ENCODE measurements around the gene ZNF697. TPM values are rescaled to one million over a fixed set of nuclear protein-coding genes. Genes with fewer than 3 reads are reported as not detected.
A peak's percentile ranks its signal among the peaks of the same experiment; 100 is the strongest.

ZNF697 gene
- total and polyA plus RNA-seq, 2 donors from 2014 or later = 4.1 to 8.3 TPM

DNA sequence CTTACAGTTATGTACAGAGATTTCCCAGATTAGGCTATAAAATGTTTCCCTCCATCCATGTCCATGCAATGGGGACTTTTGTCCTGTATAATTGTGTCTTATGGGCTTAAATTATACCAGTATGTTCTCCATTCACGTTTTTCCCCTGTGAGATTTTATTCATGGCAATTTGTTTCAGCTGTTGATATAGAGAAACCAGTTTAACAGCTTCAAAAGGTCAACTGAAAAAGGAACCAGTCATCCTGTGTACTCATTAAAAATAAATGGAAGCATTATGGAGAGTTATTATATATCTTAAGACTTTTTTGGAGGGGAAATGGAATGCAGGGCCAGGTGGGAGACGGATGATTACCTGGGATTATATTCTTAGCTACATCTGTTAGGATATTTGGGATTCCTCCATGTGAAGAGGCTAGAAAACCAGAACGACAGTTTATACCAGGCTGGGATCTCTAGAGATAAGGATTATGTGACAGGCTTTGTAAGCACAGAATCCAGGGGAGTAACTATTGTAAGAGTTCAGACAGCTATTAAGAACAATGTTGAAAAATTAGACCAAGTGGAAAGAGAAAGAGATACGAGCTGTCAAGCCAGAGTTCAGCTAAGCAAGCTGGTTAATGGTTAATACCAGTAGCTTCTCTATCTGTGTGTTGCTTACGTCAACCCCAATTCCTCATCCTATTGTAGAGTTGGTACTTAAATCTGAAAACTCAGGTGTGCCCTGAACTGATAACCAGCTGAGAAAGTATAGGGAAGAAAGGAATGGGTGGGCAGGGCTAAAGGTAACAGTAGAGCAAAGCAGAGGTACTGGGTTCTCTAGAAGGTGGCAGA is 12.4 kb upstream of the ZNF697 start:
- Histone ChIP-seq H3K27ac (ENCODE audit: low read depth in 2 of 2, low read length in 2 of 2) (peak overlapping the region; percentile 10 to 45), H3K9ac (ENCODE audit: low read length in 3 of 3) (no peak overlapping the region), H3K36me3 (ENCODE audit: control insufficient read depth in 2 of 3, insufficient read depth in 3 of 3, low read length in 3 of 3) (no peaks in the 10 kb centered on the region), H3K27me3 (ENCODE audit: control insufficient read depth, insufficient read depth, low read length) (no peaks in the 10 kb centered on the region), H3K4me1 (ENCODE audit: control insufficient read depth in 2 of 3, insufficient read depth in 2 of 3, low read depth in 1 of 3, low read length in 3 of 3) (peaks cover 6 to 10% (median 9%) of the 10 kb centered on the region in 3 donors), H3K9me3 (ENCODE audit: control insufficient read depth in 2 of 3, insufficient read depth in 1 of 3, low read length in 3 of 3) (no peaks in the 10 kb centered on the region), H3K4me3 (ENCODE audit: low read length in 3 of 3) (peak overlapping the region in 2 of 3 donors; percentile 3 to 33)
- TF ChIP-seq, protein P1, sequence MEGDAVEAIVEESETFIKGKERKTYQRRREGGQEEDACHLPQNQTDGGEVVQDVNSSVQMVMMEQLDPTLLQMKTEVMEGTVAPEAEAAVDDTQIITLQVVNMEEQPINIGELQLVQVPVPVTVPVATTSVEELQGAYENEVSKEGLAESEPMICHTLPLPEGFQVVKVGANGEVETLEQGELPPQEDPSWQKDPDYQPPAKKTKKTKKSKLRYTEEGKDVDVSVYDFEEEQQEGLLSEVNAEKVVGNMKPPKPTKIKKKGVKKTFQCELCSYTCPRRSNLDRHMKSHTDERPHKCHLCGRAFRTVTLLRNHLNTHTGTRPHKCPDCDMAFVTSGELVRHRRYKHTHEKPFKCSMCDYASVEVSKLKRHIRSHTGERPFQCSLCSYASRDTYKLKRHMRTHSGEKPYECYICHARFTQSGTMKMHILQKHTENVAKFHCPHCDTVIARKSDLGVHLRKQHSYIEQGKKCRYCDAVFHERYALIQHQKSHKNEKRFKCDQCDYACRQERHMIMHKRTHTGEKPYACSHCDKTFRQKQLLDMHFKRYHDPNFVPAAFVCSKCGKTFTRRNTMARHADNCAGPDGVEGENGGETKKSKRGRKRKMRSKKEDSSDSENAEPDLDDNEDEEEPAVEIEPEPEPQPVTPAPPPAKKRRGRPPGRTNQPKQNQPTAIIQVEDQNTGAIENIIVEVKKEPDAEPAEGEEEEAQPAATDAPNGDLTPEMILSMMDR (IDR thresholded peaks at IDR 0.05; ENCODE audit: borderline replicate concordance, extremely low read depth, insufficient read depth) = no peak
- DNase-seq (peak in 2 of 5 donors; percentile 45 to 58), FAIRE-seq (no peak)
- intact Hi-C loops (cut with DNase I) = loop anchor here (5.0 kb wide), 1 partner anchor 48 kb away; no protein-coding TSS in a partner anchor

DNA sequence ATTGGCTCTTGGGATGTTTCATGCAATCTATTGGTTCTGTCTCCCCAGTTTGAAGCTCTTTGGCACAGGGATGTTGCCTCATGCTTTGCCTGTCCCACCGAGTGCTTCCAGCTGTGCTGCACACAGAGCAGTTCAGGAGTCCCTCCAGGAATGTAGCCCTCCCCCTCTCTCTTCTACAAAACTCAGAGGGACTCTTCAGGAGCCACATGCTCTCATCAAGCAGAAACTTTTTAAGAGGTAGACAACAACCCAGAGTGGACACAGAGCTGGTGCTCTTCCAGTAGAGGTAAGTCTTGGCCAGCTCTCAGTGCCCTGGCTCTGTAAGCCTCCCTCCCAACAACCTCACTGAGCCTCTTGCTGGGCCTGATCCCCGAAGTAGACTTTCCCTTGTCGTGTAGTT is 11.6 kb upstream of the ZNF697 start:
- DNase-seq (peak in 4 of 5 donors; percentile 55 to 91 (median 77)), FAIRE-seq (no peak)
- H3K4me1 ChIP-seq (ENCODE audit: control insufficient read depth in 2 of 3, insufficient read depth in 2 of 3, low read depth in 1 of 3, low read length in 3 of 3) = peaks cover 6 to 10% (median 9%) of the 10 kb centered on the region in 3 donors
- TF ChIP-seq, protein P1 (IDR thresholded peaks at IDR 0.05; ENCODE audit: borderline replicate concordance, extremely low read depth, insufficient read depth) = no peak
- H3K9ac ChIP-seq (ENCODE audit: low read length in 3 of 3) = no peak overlapping the region
- H3K9me3 ChIP-seq (ENCODE audit: control insufficient read depth in 2 of 3, insufficient read depth in 1 of 3, low read length in 3 of 3) = no peaks in the 10 kb centered on the region
- no peaks in the 10 kb centered on the region for H3K27me3 ChIP-seq (ENCODE audit: control insufficient read depth, insufficient read depth, low read length)
- H3K27ac ChIP-seq (ENCODE audit: low read depth in 2 of 2, low read length in 2 of 2) = peak overlapping the region; percentile 0 to 45
- intact Hi-C loops (cut with DNase I) = loop anchor here (5.0 kb wide), 1 partner anchor 47 kb away; no protein-coding TSS in a partner anchor
- H3K36me3 ChIP-seq (ENCODE audit: control insufficient read depth in 2 of 3, insufficient read depth in 3 of 3, low read length in 3 of 3) = no peaks in the 10 kb centered on the region
- no peak overlapping the region for H3K4me3 ChIP-seq (ENCODE audit: low read length in 3 of 3)

DNA sequence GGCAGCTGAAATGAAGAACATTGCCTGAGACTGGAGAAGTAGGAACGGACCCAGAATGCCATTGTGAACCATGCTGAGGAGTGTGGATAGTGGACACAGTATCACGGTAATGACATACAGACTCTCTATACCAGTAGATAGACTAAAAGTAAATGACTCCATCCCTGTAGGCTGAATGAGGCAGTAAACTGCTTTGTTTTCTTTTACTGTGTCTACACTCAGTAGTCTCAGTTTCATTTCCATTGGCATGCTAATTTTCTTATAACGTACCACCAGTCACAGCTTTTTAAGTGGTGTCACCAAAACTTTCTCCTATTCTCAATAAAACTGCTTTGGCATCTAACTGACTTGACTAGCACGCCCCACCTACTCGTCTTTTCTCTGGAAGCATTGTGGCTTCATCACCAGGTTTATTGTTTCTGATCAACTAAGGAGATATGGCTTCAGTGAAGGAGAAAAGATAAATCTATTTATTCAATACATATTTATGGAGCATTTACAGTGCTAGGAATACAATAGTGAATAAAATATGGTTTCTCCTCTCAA is 8.4 kb upstream of the ZNF697 start:
- peaks cover 6 to 10% (median 9%) of the 10 kb centered on the region in 3 donors for H3K4me1 ChIP-seq (ENCODE audit: control insufficient read depth in 2 of 3, insufficient read depth in 2 of 3, low read depth in 1 of 3, low read length in 3 of 3)
- H3K27me3 ChIP-seq (ENCODE audit: control insufficient read depth, insufficient read depth, low read length) = no peaks in the 10 kb centered on the region
- intact Hi-C loops (cut with DNase I) = no loop called here
- no peak for DNase-seq
- no peak overlapping the region for H3K4me3 ChIP-seq (ENCODE audit: low read length in 3 of 3)
- TF ChIP-seq, protein P1 (IDR thresholded peaks at IDR 0.05; ENCODE audit: borderline replicate concordance, extremely low read depth, insufficient read depth) = no peak
- FAIRE-seq = no peak
- H3K27ac ChIP-seq (ENCODE audit: low read depth in 2 of 2, low read length in 2 of 2) = no peak overlapping the region
- H3K9ac ChIP-seq (ENCODE audit: low read length in 3 of 3) = no peak overlapping the region
- H3K9me3 ChIP-seq (ENCODE audit: control insufficient read depth in 2 of 3, insufficient read depth in 1 of 3, low read length in 3 of 3) = no peaks in the 10 kb centered on the region
- no peaks in the 10 kb centered on the region for H3K36me3 ChIP-seq (ENCODE audit: control insufficient read depth in 2 of 3, insufficient read depth in 3 of 3, low read length in 3 of 3)

Data from kidney (tissue), 14 donors.